C4-2B (cell line): ENCODE measurements around the gene PDZD2.

Source experiments
- CTCF ChIP-seq: fragments of 450-650 bp; conservative IDR thresholded peaks from 2 replicates; pipeline ENCODE4 v1.5.1; 2017; ENCODE audit warnings: mild to moderate bottlenecking
- ZFX ChIP-seq: fragments of 450-650 bp; IDR thresholded peaks from 2 replicates; pipeline ENCODE4 v1.6.1; 2017

GRCh38 chr5:31678180-31678579 is 39.2 kb downstream of the PDZD2 start:
- TF ChIP-seq CTCF = no peak
- no peak for TF ChIP-seq ZFX
